B cell (primary cell): ENCODE results near the gene TIMELESS. TPM values are rescaled to one million over a fixed set of nuclear protein-coding genes. Genes with fewer than 3 reads are reported as not detected.
"Not testable (repeated sequence)": the region's sequence is repeated elsewhere in the genome, so short reads cannot be mapped to it uniquely, and the experiment has no call there.

ENCODE experiments used
- ATAC-seq: fragments of 200-7000 bp; cut with Tn5 transposase; one replicate; pipeline ENCODE4 v1.10.0; 2021; ENCODE audit warnings: low read depth, mild to moderate bottlenecking, moderate number of reproducible peaks, moderate library complexity
- CTCF ChIA-PET: fragments of 350-600 bp; sonication (Branson Sonifier 250); formaldehyde crosslinking; loops from one replicate; lab custom pipeline; 2021; ENCODE audit warnings: antibody characterized with exemption, inconsistent platforms; lab: Charles Lee
- POLR2A ChIA-PET: fragments of 350-600 bp; sonication (Branson Sonifier 250); formaldehyde crosslinking; loops from one replicate; lab custom pipeline; 2021; ENCODE audit warnings: antibody characterized with exemption; lab: Charles Lee
- DNase-seq: peaks from one replicate; pipeline ENCODE4 v3.0.0; 2013
- H2AFZ ChIP-seq: 2 replicates; pipeline ENCODE4 v1.6.1; 2012; ENCODE audit warnings: mild to moderate bottlenecking, low read depth, low read length; ENCODE audit not compliant: insufficient read depth, poor library complexity, severe bottlenecking
- H3K27ac ChIP-seq, 2 donors: 1 replicate in 1 of 2; 2 replicates in 1 of 2; pipeline ENCODE4 v1.5.1; 2012 to 2013; ENCODE audit warnings: low read length in 2 of 2, mild to moderate bottlenecking in 2 of 2, moderate library complexity in 1 of 2
- H3K27me3 ChIP-seq, 4 experiments: fragments of 200-600 bp in 1 of 4; sonication (generic) in 1 of 4; replicated peaks in 1 of 4; 1 replicate in 2 of 4; 2 replicates in 2 of 4; pipeline versions ENCODE4 v1.6.1 to v1.7.0; 2013 to 2016; ENCODE audit warnings: low read length in 3 of 4, mild to moderate bottlenecking in 2 of 4, mixed read lengths in 1 of 4, moderate library complexity in 1 of 4; ENCODE audit not compliant: insufficient read depth in 4 of 4, control insufficient read depth in 3 of 4; ENCODE audit errors: control extremely low read depth in 1 of 4
- H3K36me3 ChIP-seq, 2 experiments: replicated peaks in 1 of 2; 1 replicate in 1 of 2; 2 replicates in 1 of 2; pipeline versions ENCODE4 v1.6.1 to v1.7.1; 2013; ENCODE audit warnings: low read length in 1 of 2; ENCODE audit not compliant: insufficient read depth in 2 of 2, control insufficient read depth in 1 of 2; ENCODE audit errors: control extremely low read depth in 1 of 2, extremely low read depth in 1 of 2
- H3K4me1 ChIP-seq, 2 donors: fragments of 200-600 bp in 1 of 2; sonication (generic) in 1 of 2; 1 replicate in 1 of 2; 2 replicates in 1 of 2; pipeline versions ENCODE4 v1.5.1 to v1.6.1; 2013 to 2017; ENCODE audit warnings: low read length in 2 of 2; ENCODE audit not compliant: control insufficient read depth in 2 of 2, insufficient read depth in 2 of 2
- H3K4me2 ChIP-seq: replicated peaks from 2 replicates; pipeline ENCODE3; 2012; ENCODE audit warnings: mild to moderate bottlenecking, low read depth, low read length; ENCODE audit not compliant: poor library complexity, severe bottlenecking
- H3K4me3 ChIP-seq, 5 experiments: fragments of 200-600 bp in 1 of 5; sonication (generic) in 1 of 5; 1 replicate in 3 of 5; 2 replicates in 2 of 5; pipeline versions ENCODE4 v1.5.1 to v1.7.0; 2011 to 2016; ENCODE audit warnings: low read length in 4 of 5, mild to moderate bottlenecking in 4 of 5, low read depth in 2 of 5, control low read depth in 1 of 5, moderate library complexity in 1 of 5; ENCODE audit not compliant: insufficient read depth in 1 of 5; ENCODE audit errors: control extremely low read depth in 1 of 5, extremely low read depth in 1 of 5
- H3K79me2 ChIP-seq: fragments of 200-600 bp; sonication (generic); one replicate; pipeline ENCODE4 v1.6.0; 2016; ENCODE audit warnings: low read length; ENCODE audit not compliant: control insufficient read depth, insufficient read depth
- H3K9ac ChIP-seq: fragments of 200-600 bp; sonication (generic); 2 replicates; pipeline ENCODE4 v1.6.1; 2017; ENCODE audit warnings: mild to moderate bottlenecking, low read length, moderate library complexity
- H3K9me3 ChIP-seq, 3 donors: one replicate each; pipeline versions ENCODE4 v1.6.1 to v1.7.1; 2013; ENCODE audit warnings: low read length in 2 of 3; ENCODE audit not compliant: control insufficient read depth in 2 of 3, insufficient read depth in 1 of 3; ENCODE audit errors: control extremely low read depth in 1 of 3
- H4K20me1 ChIP-seq: 2 replicates; pipeline ENCODE4 v1.6.0; 2012; ENCODE audit warnings: mild to moderate bottlenecking, low read length; ENCODE audit not compliant: insufficient read depth, control insufficient read depth, poor library complexity, severe bottlenecking
- H3K27ac Mint-ChIP-seq: one replicate; pipeline ENCODE4 v1.8.0; 2021; ENCODE audit warnings: mixed read lengths
- H3K27me3 Mint-ChIP-seq: one replicate; pipeline ENCODE4 v1.8.0; 2021; ENCODE audit warnings: mixed read lengths
- H3K4me1 Mint-ChIP-seq: one replicate; pipeline ENCODE4 v1.8.0; 2021; ENCODE audit warnings: mixed read lengths
- H3K4me3 Mint-ChIP-seq: one replicate; pipeline ENCODE4 v1.8.0; 2021; ENCODE audit warnings: mixed read lengths
- H3K9me3 Mint-ChIP-seq: one replicate; pipeline ENCODE4 v1.8.0; 2022; ENCODE audit warnings: mixed read lengths; ENCODE audit not compliant: insufficient read depth
- CTCF ChIP-seq: fragments of 200-600 bp; IDR thresholded peaks from one replicate; pipeline ENCODE4 v1.8.0; 2022; ENCODE audit warnings: antibody characterized with exemption, mild to moderate bottlenecking
- EZH2 ChIP-seq: IDR thresholded peaks from 2 replicates; pipeline ENCODE4 v1.6.1; 2012; ENCODE audit warnings: borderline replicate concordance, low read depth, mild to moderate bottlenecking, moderate library complexity, low read length; ENCODE audit not compliant: insufficient read depth, poor library complexity, severe bottlenecking
- WGBS: methylation state at CpG from one replicate; pipeline ENCODE4 v1.1.5; 2013; ENCODE audit warnings: missing lambda C conversion rate; ENCODE audit not compliant: insufficient coverage; 5-methylcytosine and 5-hydroxymethylcytosine counted together
- intact Hi-C: fragments of 100-400 bp; cut with micrococcal nuclease; formaldehyde crosslinking; loops from one replicate; pipeline ENCODE4 v1.10.0; 2022
- polyA plus RNA-seq: library from polyadenylated mRNA; depleted of rRNA; stranded (reverse); fragments of >200 nt; gene quantifications from 2 replicates; pipeline ENCODE4 v1.2.3, GENCODE V29; 2012
- total RNA-seq, 2 donors: library from RNA; stranded (reverse); fragments of 120-200 nt in 1 of 2; gene quantifications; 1 replicate in 1 of 2; 2 replicates in 1 of 2; pipeline versions ENCODE4 v1.2.3 to v1.2.4, GENCODE V29; 2013 to 2022

Gene TIMELESS
- total and polyA plus RNA-seq, 2 donors (not counting 1 experiment from before 2014, with no cell fraction given), result 17.2 to 44.4 TPM

- H3K27ac ChIP-seq, H3K4me2 ChIP-seq, POLR2A ChIA-PET, H3K36me3 ChIP-seq, H3K27me3 ChIP-seq, H3K4me3 Mint-ChIP-seq, ATAC-seq, H3K4me1 ChIP-seq, H3K27ac Mint-ChIP-seq, H3K4me3 ChIP-seq, intact Hi-C loops, H3K9me3 ChIP-seq, H3K27me3 Mint-ChIP-seq, H3K4me1 Mint-ChIP-seq, H4K20me1 ChIP-seq, H3K9ac ChIP-seq, CTCF ChIA-PET, H2AFZ ChIP-seq, H3K79me2 ChIP-seq, H3K9me3 Mint-ChIP-seq, DNase-seq: not testable (repeated sequence)
- WGBS, result no CpG with 5 or more reads among the region's 3 CpGs
These were observed 48.1 kb downstream of the TIMELESS start for GRCh38 chr12:56401125-56401524.

GRCh38 chr12:56399466-56399865 is 49.8 kb downstream of the TIMELESS start:
- H3K79me2 ChIP-seq, POLR2A ChIA-PET, H3K4me3 ChIP-seq, H2AFZ ChIP-seq, H3K9me3 Mint-ChIP-seq, H3K4me2 ChIP-seq, H3K36me3 ChIP-seq, intact Hi-C loops, H3K27ac Mint-ChIP-seq, H3K4me3 Mint-ChIP-seq, H4K20me1 ChIP-seq, H3K27me3 Mint-ChIP-seq, H3K4me1 ChIP-seq, H3K9me3 ChIP-seq, H3K9ac ChIP-seq, CTCF ChIA-PET, H3K4me1 Mint-ChIP-seq, H3K27ac ChIP-seq, H3K27me3 ChIP-seq, DNase-seq, ATAC-seq: not testable (repeated sequence)
- WGBS, result no CpG with 5 or more reads among the region's 3 CpGs

- Histone ChIP-seq H3K36me3 (no peaks in the 10 kb centered on the region), H3K4me3 (no peak overlapping the region), H3K9me3 (peaks cover 0 to 9% (median 0%) of the 10 kb centered on the region in 3 donors), H3K79me2 (no peaks in the 10 kb centered on the region), H3K9ac (no peak overlapping the region), H3K4me1 (no peaks in the 10 kb centered on the region), H4K20me1 (no peaks in the 10 kb centered on the region), H2AFZ (no peak overlapping the region), H3K27ac (no peak overlapping the region), H3K27me3 (no peaks in the 10 kb centered on the region), H3K4me2 (no peak overlapping the region)
- H3K27ac Mint-ChIP-seq, result no peak overlapping the region
- peaks cover 4% of the 10 kb centered on the region for H3K4me1 Mint-ChIP-seq
- intact Hi-C loops, result no loop called here
- H3K27me3 Mint-ChIP-seq, result no peaks in the 10 kb centered on the region
- CTCF ChIA-PET, result no interaction called here
- H3K9me3 Mint-ChIP-seq, result peaks cover 3% of the 10 kb centered on the region
- DNase-seq (no peak), ATAC-seq (no peak)
- no peak overlapping the region for H3K4me3 Mint-ChIP-seq
- POLR2A ChIA-PET, result interaction anchor here (0.5 kb wide), 1 partner anchor 28 kb away, joined by 3 read pairs; no protein-coding TSS in a partner anchor
- no peak for TF ChIP-seq CTCF
- no peak for TF ChIP-seq EZH2
These were observed 50.9 kb downstream of the TIMELESS start for GRCh38 chr12:56398324-56398723.
